AG04449 (cell line): ENCODE results near the gene ARRDC4.
"Not testable (repeated sequence)": the region's sequence is repeated elsewhere in the genome, so short reads cannot be mapped to it uniquely, and the experiment has no call there.

Experiments
- CTCF ChIA-PET: fragments of 350-600 bp; formaldehyde crosslinking; extraction: SDS; loops from one replicate; lab custom pipeline; 2021; ENCODE audit warnings: antibody characterized with exemption; lab: Yijun Ruan, JAX
- POLR2A ChIA-PET: fragments of 400-600, 350-600 bp; formaldehyde crosslinking; extraction: SDS; loops from one replicate; lab custom pipeline; 2020; ENCODE audit warnings: antibody characterized with exemption, inconsistent platforms; lab: Yijun Ruan, JAX
- DNase-seq: peaks from one replicate; pipeline ENCODE4 v3.0.0-alpha.2; 2010; ENCODE audit warnings: low read depth, low spot score
- H3K4me3 ChIP-seq: 2 replicates; pipeline ENCODE4 v1.5.1; 2011; ENCODE audit warnings: low read depth, mild to moderate bottlenecking, control low read depth, low read length
- CTCF ChIP-seq: IDR thresholded peaks from one replicate; pipeline ENCODE4 v1.5.1; 2011; ENCODE audit warnings: mild to moderate bottlenecking, moderate library complexity, low read length, control low read depth, inconsistent platforms; ENCODE audit not compliant: insufficient read depth; ENCODE audit errors: missing control alignments

The ARRDC4 gene

GRCh38 chr15:97979140-97979520 lies 18.6 kb downstream of the ARRDC4 start:
- ChIA-PET CTCF (no interaction called here), POLR2A (interaction anchor here (0.6 kb wide), 1 partner anchor 21 kb away, joined by 3 read pairs; no protein-coding TSS in a partner anchor)
- no peak overlapping the region for H3K4me3 ChIP-seq
- no peak for TF ChIP-seq CTCF
- no peak for DNase-seq

GRCh38 chr15:97981058-97981457 lies 20.6 kb downstream of the ARRDC4 start:
- H3K4me3 ChIP-seq = no peak overlapping the region
- ChIA-PET POLR2A (no interaction called here), CTCF (no interaction called here)
- DNase-seq = no peak
- no peak for TF ChIP-seq CTCF

GRCh38 chr15:97981758-97982157 lies 21.3 kb downstream of the ARRDC4 start:
- ChIA-PET POLR2A (no interaction called here), CTCF (interaction anchor here (0.9 kb wide), 1 partner anchor 17 kb away, joined by 3 read pairs; no protein-coding TSS in a partner anchor)
- no peak for TF ChIP-seq CTCF
- H3K4me3 ChIP-seq = no peak overlapping the region
- no peak for DNase-seq

- POLR2A ChIA-PET = no interaction called here
- TF ChIP-seq CTCF = no peak
- H3K4me3 ChIP-seq = no peak overlapping the region
- no peak for DNase-seq
- CTCF ChIA-PET = interaction anchor here (1.4 kb wide), 1 partner anchor 76 kb away, joined by 3 read pairs; no protein-coding TSS in a partner anchor
These were observed 23.7 kb downstream of the ARRDC4 start for GRCh38 chr15:97984157-97984556.

GRCh38 chr15:97985979-97986378 lies 25.5 kb downstream of the ARRDC4 start:
- H3K4me3 ChIP-seq, POLR2A ChIA-PET, DNase-seq: not testable (repeated sequence)
- CTCF ChIA-PET = interaction anchor here (0.8 kb wide), 1 partner anchor 13 kb away, joined by 3 read pairs; no protein-coding TSS in a partner anchor

DNA sequence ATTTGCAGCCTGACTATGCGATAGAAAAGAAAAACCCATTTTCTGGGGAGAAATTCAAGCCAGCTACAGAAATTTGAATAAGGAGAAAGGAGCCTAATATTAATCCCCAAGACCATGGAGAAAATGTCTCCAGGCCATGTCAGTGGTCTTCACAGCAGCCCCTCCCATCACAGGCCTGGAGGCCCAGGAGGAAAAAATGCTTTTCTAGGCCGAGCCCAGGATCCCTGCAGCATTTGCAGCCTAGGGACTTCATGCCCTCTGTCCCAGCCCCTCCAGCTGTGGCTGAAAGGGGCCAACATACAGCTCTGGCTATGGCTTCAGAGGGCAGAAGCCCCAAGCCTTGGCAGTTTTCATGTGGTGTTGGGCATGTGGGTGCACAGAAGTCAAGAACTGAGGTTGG lies 26.3 kb downstream of the ARRDC4 start:
- POLR2A ChIA-PET = no interaction called here
- CTCF ChIA-PET = interaction anchor here (0.8 kb wide), 1 partner anchor 12 kb away, joined by 3 read pairs; no protein-coding TSS in a partner anchor
- TF ChIP-seq CTCF = no peak
- no peak for DNase-seq
- no peak overlapping the region for H3K4me3 ChIP-seq

DNA sequence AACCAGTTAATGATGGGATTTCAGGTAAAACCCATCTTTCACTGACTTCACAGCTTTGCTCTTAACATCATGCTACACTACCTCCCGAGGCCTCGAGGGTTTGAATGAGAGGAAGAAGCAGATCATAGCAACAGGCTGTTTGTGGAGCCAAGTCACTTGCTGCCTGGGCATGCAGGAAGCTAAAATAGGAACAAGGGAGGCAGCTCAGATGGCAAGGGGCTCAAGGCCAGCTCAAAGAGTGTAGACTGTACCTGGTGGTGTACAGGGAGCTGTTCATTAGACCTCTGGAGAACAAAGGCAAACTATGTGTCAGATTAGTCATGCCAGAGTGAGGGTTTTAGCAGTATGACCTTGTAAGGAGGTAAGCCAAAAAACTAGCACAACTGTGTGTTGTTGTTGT lies 28.8 kb downstream of the ARRDC4 start:
- POLR2A ChIA-PET = no interaction called here

More for the DNA sequence above, 28.8 kb downstream of the ARRDC4 start:
- CTCF ChIA-PET = no interaction called here
- no peak overlapping the region for H3K4me3 ChIP-seq
- DNase-seq = no peak
- no peak for TF ChIP-seq CTCF
